Measurements from ENCODE around the gene MYADM. TPM values are rescaled to one million over a fixed set of nuclear protein-coding genes. Genes with fewer than 3 reads are reported as not detected.

MYADM gene
- total and polyA plus RNA-seq, 2 of the 13 experiments (the other 11 are each of a cell fraction or from before 2014, with no cell fraction given), result 19.9 to 38.1 TPM

DNA sequence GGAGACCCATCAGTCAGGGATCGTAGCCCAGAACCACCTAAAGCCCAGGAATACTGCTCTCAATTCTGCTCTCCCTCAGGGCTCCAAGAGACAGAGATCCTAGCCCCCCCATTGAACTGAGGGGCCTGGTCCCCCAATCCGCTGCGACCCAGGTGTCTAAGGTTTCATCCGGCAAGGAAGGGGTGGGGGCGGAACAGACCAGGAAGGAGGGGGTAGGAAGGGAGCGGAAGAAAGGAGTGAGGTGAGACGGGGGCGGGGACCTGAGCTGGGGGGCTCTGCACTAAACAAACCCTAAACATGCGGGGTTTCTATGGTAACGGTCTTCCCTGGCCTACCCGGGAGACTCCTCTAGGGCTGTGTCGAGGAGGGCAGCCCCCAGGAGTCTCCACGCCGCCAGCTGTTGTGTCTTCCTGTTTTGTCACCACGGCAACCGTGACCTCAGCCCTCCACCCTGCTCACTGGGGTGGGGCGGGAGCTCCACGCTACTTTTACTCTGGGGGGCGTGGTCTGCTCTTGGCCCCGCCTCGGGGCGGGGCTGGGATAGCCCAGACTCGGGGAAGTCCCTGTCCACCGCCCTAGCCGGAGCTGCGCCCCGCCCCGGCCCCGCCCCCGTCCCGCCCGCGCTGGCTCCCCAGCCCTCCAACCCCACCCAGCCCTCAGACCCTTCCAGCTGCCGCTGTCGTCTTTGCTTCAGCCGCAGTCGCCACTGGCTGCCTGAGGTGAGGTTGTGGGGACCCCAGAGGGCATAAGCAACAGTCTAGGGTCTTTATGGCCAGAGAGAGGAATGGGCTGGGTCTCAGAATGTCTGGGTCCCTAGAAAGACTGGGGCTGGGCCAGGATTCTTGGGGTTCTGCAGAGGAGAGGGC, at the start of gene MYADM (continued):
- TF ChIP-seq, protein P1, sequence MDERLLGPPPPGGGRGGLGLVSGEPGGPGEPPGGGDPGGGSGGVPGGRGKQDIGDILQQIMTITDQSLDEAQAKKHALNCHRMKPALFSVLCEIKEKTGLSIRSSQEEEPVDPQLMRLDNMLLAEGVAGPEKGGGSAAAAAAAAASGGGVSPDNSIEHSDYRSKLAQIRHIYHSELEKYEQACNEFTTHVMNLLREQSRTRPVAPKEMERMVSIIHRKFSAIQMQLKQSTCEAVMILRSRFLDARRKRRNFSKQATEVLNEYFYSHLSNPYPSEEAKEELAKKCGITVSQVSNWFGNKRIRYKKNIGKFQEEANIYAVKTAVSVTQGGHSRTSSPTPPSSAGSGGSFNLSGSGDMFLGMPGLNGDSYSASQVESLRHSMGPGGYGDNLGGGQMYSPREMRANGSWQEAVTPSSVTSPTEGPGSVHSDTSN (CRISPR knock-in tag; IDR thresholded peaks at IDR 0.05), result no peak
- TF ChIP-seq TAF15 (IDR thresholded peaks at IDR 0.05; ENCODE audit: low read depth, low read length, poor library complexity, severe bottlenecking) (no peak), ZNF547 (CRISPR knock-in tag; IDR thresholded peaks at IDR 0.05) (no peak), IRF2 (CRISPR knock-in tag; IDR thresholded peaks at IDR 0.05) (peak; percentile 81), XBP1 (CRISPR knock-in tag; IDR thresholded peaks at IDR 0.05) (no peak), MAFF (IDR thresholded peaks at IDR 0.05; ENCODE audit: low read depth, low read length) (no peak), ZSCAN9 (CRISPR knock-in tag; IDR thresholded peaks at IDR 0.05; ENCODE audit: borderline replicate concordance) (peak; percentile 75; the same call in 1 of the 2 replicates), KDM2A (CRISPR knock-in tag; IDR thresholded peaks at IDR 0.05; ENCODE audit: borderline replicate concordance, low read depth) (peak; percentile 90), THAP11 (CRISPR knock-in tag; IDR thresholded peaks at IDR 0.05) (peak; percentile 67), FOSL2 (CRISPR knock-in tag; IDR thresholded peaks at IDR 0.05) (peak; percentile 36; the same call in 1 of the 2 replicates), HNF4A (CRISPR knock-in tag; IDR thresholded peaks at IDR 0.05) (0 out of 2 replicates have a peak, but pooled peaks have one; percentile 22), SCMH1 (CRISPR knock-in tag; IDR thresholded peaks at IDR 0.05; ENCODE audit: borderline replicate concordance) (no peak), MEIS1 (CRISPR knock-in tag; IDR thresholded peaks at IDR 0.05; ENCODE audit: borderline replicate concordance) (no peak), NONO (IDR thresholded peaks at IDR 0.05) (no peak), NONO (CRISPR knock-in tag; conservative IDR thresholded peaks at IDR 0.05) (peak; percentile 59)
- TF ChIP-seq, protein P2, sequence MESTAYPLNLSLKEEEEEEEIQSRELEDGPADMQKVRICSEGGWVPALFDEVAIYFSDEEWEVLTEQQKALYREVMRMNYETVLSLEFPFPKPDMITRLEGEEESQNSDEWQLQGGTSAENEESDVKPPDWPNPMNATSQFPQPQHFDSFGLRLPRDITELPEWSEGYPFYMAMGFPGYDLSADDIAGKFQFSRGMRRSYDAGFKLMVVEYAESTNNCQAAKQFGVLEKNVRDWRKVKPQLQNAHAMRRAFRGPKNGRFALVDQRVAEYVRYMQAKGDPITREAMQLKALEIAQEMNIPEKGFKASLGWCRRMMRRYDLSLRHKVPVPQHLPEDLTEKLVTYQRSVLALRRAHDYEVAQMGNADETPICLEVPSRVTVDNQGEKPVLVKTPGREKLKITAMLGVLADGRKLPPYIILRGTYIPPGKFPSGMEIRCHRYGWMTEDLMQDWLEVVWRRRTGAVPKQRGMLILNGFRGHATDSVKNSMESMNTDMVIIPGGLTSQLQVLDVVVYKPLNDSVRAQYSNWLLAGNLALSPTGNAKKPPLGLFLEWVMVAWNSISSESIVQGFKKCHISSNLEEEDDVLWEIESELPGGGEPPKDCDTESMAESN (CRISPR knock-in tag; conservative IDR thresholded peaks at IDR 0.05), result no peak
- TF ChIP-seq, protein P3, sequence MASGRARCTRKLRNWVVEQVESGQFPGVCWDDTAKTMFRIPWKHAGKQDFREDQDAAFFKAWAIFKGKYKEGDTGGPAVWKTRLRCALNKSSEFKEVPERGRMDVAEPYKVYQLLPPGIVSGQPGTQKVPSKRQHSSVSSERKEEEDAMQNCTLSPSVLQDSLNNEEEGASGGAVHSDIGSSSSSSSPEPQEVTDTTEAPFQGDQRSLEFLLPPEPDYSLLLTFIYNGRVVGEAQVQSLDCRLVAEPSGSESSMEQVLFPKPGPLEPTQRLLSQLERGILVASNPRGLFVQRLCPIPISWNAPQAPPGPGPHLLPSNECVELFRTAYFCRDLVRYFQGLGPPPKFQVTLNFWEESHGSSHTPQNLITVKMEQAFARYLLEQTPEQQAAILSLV (CRISPR knock-in tag; IDR thresholded peaks at IDR 0.05; ENCODE audit: borderline replicate concordance), result no peak
- TF ChIP-seq, protein P4, sequence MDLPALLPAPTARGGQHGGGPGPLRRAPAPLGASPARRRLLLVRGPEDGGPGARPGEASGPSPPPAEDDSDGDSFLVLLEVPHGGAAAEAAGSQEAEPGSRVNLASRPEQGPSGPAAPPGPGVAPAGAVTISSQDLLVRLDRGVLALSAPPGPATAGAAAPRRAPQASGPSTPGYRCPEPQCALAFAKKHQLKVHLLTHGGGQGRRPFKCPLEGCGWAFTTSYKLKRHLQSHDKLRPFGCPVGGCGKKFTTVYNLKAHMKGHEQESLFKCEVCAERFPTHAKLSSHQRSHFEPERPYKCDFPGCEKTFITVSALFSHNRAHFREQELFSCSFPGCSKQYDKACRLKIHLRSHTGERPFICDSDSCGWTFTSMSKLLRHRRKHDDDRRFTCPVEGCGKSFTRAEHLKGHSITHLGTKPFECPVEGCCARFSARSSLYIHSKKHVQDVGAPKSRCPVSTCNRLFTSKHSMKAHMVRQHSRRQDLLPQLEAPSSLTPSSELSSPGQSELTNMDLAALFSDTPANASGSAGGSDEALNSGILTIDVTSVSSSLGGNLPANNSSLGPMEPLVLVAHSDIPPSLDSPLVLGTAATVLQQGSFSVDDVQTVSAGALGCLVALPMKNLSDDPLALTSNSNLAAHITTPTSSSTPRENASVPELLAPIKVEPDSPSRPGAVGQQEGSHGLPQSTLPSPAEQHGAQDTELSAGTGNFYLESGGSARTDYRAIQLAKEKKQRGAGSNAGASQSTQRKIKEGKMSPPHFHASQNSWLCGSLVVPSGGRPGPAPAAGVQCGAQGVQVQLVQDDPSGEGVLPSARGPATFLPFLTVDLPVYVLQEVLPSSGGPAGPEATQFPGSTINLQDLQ (CRISPR knock-in tag; IDR thresholded peaks at IDR 0.05), result no peak
- TF ChIP-seq, protein P5, sequence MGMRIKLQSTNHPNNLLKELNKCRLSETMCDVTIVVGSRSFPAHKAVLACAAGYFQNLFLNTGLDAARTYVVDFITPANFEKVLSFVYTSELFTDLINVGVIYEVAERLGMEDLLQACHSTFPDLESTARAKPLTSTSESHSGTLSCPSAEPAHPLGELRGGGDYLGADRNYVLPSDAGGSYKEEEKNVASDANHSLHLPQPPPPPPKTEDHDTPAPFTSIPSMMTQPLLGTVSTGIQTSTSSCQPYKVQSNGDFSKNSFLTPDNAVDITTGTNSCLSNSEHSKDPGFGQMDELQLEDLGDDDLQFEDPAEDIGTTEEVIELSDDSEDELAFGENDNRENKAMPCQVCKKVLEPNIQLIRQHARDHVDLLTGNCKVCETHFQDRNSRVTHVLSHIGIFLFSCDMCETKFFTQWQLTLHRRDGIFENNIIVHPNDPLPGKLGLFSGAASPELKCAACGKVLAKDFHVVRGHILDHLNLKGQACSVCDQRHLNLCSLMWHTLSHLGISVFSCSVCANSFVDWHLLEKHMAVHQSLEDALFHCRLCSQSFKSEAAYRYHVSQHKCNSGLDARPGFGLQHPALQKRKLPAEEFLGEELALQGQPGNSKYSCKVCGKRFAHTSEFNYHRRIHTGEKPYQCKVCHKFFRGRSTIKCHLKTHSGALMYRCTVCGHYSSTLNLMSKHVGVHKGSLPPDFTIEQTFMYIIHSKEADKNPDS (CRISPR knock-in tag; IDR thresholded peaks at IDR 0.05), result no peak
- TF ChIP-seq, protein P6, sequence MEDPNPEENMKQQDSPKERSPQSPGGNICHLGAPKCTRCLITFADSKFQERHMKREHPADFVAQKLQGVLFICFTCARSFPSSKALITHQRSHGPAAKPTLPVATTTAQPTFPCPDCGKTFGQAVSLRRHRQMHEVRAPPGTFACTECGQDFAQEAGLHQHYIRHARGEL (CRISPR knock-in tag; IDR thresholded peaks at IDR 0.05), result no peak

All from HepG2 (cell line).